HG03571 (cell line): ENCODE results near the gene TRAF3.
"Not testable (repeated sequence)": the region's sequence is repeated elsewhere in the genome, so short reads cannot be mapped to it uniquely, and the experiment has no call there.

Source experiments
- ATAC-seq: cut with Tn5 transposase; IDR thresholded peaks from one replicate; pipeline ENCODE4 v1.9.1; 2021; ENCODE audit not compliant: unreplicated experiment

The TRAF3 gene

DNA sequence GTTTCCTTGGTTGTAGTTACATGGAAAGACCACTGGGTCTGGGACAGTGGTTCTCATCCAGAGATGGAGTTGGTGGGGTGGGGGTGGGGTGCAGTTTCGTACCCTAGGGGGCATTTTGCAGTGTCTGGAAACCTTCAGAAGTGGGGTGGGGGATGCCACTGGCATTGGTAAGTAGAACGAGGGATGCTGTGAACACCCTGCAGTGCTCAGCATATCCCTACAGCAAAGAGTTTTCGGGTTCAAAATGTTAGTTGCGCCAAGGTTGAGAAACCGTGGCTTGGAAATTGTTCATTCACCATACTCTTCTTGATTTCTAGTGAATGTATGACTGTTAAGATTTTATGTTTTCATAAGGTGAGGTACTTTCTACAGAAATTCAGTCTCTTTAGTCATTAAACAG, 28.7 kb downstream of the TRAF3 start:
- no peak for ATAC-seq

DNA sequence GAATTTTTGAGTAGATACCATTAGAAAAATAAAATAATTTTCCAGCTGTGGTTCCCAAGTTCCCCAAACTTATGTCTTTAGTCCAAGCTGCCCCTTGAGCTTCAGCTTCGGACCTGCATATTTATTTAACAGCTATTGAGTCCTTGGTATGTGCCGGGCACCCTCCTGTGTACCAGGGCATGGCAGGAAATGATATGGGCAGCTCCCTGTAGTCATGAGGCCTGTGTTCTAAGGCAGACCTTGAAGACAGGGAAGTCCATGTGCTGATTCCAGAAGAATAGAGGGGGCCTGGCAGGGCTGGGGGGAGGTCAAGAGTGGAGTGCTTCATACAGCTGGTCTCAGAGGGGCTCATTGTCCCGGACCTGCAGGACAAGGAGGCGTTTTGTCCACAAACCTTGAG, 29.2 kb downstream of the TRAF3 start:
- no peak for ATAC-seq

DNA sequence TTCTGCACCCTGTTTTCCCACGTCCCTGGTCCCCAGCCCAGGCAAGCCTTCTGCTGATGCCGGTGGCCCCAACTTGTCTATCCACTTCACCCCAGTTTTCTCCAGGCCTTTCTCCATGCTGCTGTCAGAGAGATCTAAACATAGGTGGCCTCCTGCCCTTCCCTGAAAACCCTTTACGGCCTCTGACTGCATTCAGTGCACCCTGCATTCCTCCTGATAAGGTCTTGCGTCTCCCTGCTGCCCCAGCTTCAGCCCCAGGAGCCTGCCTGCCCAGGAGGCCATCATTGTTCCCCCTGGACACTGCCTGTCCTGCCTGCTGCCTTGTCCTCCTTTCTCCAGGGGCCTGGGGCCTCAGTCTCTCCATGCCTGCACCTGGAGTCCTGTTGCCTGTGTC, 29.8 kb downstream of the TRAF3 start:
- no peak for ATAC-seq

DNA sequence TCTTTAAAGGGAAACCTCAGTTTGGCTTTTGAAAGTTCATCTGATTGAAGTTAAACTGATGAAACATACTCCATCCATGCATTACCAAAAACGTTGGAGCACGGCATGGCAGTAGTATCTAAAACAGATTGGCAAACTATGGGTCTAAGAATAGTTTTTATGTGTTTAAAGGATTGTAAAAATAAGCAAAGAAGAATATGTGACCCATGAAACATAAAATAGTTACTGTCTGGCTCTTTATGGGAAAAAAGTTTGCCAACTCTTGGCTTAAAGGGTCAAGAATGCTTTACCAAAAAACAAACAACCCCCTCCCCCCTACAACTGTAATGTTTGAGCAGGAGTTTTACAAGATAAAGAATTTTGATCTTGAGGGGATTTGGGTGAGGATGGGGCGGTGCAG, 32.6 kb downstream of the TRAF3 start:
- no peak for ATAC-seq

DNA sequence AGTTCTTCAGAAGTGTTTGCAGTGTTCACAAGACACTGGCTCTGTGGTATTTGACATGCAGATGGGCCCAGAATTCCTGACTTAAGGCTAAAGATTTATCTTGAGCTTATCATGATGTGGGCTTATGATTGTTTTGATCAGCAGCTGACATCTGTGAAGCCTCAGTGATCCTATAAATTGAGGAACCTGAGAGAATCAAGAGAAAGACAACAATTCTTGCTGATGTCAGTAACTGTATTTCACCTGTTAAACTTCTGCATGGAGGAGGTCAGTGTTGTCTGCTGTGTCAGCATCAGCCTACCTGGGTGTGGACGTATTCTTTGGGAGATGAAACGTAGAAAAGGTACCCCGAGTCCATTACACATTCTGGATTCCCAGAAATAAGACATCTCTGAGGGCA, 33.3 kb downstream of the TRAF3 start:
- ATAC-seq = no peak

DNA sequence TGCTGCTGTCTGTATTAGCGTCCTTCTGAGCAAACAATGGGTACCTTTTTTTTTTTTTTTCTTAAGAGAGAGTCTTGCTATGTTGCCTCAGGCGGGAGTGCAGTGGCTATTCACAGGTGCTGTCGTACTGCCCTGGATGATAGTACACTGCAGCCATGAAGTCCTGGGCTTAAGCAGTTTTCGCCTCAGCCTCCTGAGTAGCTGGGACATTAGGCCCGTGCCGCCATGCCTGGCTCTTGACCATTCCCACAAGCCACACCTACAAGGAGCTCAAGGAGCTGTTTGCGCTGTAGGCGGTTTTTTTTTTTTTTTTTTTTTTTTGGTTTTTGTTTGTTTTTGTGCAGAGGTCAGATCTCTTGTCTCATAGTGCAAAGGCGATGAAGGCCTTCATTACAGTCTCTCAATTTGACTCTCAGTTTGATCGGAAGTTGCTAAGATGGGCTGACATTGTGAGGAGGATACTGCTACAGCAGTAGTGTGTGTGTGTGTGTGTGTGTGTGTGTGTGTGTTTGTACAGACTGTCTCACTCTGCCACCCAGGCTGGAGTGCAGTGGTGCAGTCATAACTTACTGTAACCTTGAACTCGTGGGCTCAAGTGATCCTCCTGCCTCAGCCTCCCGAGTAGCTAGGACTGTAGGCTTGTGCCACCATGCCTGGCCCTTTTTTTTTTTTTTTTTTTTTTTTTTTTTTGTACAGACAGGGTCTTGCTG, 34.2 kb downstream of the TRAF3 start:
- ATAC-seq = no peak

DNA sequence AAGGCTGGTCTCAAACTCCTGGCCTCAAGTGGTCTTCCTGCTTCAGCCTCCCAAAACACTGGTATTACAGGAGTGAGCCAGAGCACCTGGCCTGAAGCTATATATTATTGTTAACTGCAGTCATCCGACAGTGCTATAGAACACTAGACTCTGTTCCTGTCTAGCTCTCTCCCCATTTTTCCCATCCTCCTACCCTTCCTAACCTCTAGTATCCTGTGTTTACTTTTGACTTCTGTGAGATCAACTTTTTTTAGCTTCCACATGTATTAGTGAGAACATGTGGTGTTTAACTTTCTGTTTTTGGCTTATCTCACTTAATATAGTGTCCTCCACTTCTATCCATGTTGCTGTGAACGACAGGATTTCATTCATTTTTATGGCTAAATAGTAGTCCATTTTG, 34.7 kb downstream of the TRAF3 start:
- ATAC-seq = no peak

DNA sequence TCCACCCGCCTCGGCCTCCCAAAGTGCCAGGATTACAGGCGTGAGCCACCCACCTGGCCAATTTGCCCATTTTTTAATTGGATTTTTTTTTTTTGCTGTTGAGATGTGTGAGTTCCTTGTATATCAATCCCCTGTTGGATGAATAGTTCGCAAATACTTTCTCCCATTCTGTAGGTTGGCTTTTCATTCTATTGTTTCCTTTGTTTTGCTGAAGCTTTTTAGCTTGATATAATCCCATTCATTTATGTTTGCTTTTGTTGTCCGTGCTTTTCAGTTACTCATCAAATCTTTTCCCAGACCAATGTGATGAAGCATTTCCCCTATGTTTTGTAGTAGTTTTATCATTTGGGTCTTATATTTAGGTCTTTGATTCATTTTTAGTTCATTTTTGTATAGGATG, 36.4 kb downstream of the TRAF3 start:
- no peak for ATAC-seq

DNA sequence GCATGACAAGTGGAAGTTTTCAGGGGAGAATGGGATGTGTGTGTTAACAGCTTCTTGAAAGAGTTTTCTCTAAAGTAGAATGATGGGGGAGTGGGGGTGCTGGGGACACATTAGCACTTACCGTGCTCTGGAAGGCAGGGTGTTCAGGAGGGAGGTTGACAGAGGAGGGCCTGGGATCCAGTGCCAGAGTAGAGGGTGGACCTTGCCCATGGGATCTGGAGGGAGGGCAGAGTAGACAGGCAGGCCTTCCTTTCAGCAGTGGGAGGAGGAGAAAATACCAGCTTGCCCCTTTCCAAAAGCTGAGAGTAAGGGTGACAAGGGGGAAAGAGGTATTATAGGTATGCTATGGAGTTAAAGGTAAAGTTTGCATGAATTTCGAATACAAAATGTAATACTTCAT, 40.1 kb downstream of the TRAF3 start:
- ATAC-seq = no peak

DNA sequence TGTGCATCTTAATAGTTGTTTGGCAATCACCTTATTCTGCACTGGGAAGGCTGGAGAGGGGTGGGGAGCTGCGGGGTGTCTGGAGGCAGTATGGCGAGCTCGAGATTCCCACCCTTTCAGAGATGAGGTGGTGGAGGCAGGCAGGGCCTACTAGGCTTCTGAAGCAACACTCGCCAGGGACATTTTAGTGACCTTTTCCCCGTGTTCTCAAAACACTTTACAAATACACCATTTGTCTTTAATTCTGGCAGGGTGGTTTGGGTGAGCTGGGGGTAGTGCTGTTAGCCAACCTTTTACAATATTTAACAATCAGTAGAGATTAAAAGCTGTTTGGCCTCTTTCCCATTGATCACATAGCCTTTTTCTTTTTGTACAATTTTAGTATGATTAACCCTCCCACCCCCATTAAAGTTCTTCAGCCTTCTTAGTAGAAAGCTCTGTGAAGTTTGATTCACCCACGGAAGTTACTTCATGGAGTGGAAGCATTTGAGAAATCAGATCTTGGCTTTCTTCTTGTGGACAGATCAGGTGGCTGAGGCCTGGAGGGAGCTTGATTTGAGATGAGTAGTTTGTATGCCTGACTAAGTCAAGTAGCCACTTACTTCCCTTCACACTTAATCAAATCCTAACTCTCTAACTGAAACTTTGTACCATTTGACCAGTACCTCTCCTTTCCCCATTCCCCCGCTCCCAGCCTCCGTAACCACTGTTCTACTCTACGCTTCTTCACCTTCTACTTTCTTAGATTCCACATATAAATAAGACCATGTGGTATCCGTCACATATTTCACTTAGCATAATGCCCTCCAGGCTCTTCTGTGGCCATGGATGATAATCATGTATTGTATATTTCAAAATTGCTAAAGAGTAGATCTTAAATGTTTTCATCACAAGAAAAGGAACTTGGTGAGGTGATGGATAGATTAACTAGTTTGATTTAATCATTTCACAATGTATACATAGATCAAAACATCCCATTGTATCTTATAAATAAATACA, 41.0 kb downstream of the TRAF3 start:
- no peak for ATAC-seq

DNA sequence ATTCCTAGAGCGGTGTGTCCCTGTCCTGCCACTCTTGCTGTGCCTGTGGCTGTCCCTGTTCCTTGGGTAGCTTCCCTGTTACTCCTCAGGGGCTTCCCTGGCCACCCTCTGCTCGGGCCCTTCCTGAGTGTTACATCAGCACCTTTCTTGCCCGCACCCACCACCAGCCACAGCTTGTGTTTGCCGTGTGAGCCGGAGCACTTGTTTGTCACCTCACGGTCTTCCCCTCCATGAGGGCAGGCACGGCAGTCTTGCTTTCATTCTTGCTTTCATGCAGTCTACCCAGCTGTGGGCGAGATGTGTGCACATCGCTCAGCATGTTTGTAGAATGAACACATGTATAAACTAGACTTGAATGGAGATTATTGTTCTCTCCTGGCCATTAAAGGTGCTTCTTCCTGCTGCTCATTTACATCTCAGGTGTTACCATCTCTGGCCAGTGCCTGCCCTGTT, 42.0 kb downstream of the TRAF3 start:
- peak; percentile 75 for ATAC-seq

DNA sequence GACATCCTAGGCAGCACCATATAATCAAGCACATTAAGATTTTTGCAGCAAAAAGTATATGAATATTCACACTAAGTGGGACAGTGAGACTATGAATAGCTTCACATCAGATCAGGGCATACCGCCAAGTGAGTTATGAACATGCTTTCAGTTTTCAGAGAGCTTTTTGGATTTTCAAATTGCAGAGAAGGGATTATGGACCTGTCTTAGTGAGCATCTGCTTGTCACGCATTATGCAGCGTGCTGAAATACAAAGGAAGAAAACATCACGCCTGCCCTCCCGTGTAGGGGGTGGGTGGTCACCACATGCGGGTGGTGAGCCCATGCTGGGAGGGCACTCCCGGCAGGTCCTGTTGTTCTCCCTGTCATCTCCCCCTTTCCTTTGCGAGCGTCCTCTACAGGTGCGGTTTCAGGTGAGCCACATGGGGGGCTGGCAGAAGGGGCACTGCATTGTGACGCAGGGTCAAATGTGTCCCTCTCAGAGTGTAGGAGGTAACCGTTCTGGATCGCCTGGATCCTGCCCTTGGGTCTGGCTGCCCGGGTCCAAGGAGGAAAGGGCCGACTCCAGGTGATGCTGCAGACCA, 42.6 kb downstream of the TRAF3 start:
- peak; percentile 20 for ATAC-seq

DNA sequence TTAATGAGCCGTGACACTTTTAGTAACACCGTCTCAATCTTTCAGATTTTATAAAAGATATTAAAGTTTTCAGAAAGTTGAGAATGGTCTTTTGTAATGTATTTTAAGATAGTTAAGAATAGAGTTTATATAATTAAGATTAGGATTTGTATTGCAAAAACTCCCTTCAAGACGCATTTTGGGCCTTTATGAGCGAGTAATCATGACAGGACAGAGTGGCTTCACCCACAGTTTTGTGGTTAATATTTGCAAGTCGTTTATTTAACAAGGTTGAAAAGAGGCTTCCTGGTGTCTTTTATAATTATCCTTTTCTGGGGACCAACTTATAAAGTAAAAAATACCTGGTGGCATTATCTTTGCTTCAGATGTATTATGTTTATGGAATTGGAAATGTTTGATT, 44.0 kb downstream of the TRAF3 start:
- ATAC-seq = no peak

DNA sequence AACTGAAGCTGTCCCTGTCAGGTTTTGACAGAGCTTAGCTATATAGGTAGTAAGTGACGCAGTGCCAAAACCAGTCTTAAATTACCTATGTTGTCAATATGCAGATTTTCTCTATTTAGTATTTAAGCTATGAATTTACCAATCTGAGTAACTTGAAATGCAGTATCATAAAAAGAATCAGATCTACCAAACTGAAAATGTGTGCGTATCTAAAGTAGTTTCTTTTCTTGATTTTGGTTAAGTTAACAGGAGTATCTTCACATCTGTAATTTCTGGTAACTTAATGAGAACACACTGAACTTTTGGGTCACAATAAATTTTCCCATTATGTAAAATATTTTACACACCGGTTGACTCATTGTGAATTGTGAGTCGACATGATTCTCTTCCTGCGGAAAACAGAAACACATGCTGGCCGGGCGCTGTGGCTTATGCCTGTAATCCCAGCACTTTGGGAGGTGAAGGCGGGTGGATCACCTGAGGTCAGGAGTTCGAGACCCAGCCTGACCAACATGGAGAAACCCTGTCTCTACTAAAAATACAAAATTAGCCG, 45.1 kb downstream of the TRAF3 start:
- no peak for ATAC-seq

DNA sequence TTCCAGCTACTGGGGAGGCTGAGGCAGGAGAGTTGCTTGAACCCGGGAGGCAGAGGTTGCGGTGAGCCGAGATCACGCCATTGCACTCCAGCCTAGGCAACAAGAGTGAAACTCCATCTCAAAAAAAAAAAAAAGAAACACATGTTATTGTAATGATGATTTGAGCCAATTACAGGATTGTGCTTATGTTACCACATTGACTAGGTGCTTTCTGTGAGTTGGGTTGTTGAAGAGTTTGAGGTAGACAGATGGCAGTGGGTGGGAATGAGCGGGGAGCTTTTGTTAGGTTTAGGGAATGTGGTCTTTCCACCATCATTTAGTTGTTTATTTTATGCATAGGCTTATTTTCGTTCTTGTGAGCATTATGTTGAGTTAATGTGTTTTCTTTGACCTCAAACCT, 45.6 kb downstream of the TRAF3 start:
- not testable (repeated sequence) for ATAC-seq

DNA sequence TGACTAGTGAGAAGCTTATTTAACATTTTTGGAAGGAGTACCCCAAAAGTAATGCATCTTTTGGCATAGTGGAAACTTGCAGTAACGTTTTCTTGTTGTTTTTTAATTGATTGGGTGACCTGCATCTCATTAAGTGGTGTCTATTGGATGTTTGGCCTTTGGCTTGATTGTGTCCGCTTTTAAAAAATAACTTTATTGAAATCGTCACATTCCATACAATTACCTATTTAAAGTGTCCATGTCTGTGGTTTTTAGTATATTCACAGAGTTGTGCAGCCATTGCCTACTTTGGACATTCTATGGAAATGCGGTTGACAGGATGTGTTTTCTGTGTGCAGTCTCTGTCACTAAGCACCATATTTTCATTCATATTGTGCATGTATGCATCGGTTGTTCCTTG, 46.3 kb downstream of the TRAF3 start:
- ATAC-seq = no peak

DNA sequence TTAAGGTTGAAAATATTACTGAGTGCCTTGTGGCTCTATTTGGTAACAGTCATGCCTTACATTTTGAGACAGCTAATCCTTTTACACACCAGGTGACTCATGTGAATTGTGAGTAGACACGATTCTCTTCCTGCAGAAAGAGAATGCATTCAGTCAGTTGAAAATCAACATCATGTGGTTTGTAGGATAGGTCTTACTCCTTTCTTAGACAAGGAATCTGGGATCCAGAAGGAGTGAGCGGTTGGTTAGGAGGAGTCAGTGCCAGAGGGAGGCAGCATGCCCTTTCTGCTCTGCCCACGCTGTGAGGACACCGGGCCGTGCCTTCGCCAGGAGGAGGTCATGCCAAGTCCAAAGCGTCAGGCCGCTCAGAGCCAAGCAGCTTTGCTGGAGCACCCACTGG, 47.6 kb downstream of the TRAF3 start:
- ATAC-seq = no peak

DNA sequence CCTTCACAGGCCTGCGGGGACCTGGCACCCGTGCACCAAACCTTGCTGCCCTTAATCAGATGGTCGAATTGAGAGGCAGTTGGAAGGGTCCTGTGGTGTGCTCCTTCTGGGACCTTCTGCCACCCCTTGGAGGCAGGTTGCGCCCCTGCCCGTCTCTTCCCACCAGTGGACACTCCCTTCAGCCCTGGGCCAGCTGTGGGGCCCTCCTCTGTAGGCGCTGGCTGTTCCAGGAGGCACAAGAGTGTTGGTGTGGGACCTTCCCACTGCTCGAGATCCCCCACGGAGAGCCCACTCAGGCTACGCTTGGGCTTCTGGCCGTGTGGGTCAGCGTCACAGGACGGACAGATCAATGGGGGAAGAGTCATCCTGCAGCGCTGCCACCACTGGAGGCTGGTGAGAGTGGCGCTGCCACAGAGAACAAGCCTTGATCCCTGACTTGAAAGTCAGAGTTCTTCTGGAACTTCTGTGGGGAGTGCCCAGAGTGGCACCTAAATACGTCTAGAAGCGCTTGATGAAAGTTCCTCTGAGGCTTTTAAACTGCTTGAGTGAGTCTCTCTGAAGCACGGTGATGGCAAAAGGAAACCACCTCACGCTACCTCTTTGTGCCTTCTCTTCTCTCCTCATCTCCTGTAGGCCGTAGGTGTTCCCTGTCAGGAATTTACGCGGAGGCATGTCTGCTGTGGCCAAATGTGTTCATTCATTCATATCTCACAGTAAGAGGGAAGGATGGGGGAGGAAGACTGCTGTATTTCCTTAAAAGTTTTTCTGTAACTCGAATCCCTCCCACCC, 48.3 kb downstream of the TRAF3 start:
- no peak for ATAC-seq

DNA sequence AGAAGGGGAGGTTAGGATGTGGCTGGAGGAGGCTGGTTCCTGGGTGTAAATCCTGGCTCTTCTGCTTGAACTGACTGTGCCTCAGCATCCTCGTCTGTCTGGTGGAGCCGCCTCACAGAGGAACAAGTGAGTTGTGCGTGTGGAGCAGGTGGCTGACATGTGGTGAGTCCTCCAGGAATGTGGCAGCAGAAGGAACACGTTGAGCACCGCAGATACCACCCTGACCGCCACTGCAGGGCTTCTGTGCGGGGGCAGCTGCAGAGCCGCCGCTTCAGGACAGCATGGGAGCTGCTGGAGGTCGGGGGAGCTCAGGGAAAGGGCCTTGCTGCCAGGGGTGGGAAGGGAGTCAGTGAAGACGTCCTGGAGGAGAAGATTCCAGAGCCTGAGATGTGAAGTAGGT, 48.9 kb downstream of the TRAF3 start:
- ATAC-seq = no peak

DNA sequence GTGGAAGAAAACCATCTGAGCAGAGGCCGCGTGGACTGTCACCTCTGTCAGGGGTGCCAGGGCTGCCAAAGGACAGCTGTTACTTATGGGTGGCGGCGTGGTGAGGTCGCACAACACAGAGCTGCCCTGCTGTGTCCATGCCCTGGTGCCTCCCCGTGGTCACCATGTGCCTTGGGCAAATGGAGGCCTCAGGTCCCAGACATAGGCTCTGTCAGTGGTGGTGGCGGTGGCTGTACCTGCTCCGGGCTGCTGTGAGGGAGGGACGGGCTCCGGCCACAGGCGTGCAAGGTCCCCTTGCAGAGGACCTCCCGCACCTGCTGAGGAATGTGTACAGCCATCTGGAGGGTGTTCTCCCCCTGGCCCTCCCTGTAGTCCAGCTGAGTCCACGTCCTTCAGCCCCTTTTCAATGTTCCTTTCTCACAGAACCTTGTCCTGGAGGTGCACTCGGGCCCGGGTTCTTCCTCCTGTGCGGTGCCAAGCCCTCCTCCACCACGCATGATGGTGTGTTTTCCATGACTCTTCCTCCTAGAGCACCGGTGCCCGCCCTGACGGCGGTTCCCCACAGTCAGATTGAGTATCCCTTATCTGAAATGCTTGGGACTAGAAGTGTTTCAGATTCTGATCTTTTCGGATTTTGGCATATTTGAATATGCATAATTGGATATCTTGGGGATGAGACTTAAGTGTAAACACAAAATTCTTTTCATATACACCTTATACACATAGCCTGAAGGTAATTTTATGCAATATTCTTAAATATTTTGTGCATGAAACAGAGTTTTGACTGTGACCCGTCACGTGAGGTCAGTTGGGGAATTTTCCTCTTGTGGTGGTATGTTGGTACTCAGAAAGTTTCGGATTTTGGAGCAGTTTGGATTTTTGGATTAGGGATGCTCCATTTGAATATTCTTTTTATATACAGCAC, 49.8 kb downstream of the TRAF3 start:
- no peak for ATAC-seq
